NCI-H1417 (cell line): ENCODE data around the gene NUP210.

Experiments
- DNase-seq, 3 experiments: peaks; one replicate each; lab custom pipeline; 2025; lab: John Stamatoyannopoulos, UW

NUP210 gene

DNA sequence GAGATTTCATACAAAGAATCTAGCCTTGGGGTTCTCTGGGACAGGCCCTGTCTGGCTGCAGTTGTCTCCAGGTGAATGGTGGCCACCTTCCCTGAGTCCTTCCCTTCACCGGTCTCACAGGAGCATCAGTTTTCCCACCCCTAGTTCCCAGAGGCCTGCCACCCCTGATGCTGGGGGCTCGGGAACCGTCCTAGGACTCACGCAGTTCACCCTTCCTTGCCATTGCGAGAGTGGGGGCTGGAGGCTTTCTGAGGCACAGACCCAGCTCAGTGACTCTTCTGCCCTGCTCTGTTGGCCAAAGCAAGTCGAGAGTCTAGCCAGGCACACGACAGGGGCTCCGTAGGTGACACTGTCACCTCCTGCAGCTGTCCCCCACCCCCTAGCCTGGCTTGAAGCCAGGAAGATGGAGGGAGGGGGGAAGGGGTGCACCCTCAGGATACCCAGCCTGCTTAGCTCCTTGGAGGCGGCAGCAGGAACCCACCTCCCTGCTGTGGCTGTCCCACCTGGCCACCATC lies 130.3 kb downstream of the NUP210 start:
- DNase-seq, result peak in 1 of 3 experiments; percentile 6

DNA sequence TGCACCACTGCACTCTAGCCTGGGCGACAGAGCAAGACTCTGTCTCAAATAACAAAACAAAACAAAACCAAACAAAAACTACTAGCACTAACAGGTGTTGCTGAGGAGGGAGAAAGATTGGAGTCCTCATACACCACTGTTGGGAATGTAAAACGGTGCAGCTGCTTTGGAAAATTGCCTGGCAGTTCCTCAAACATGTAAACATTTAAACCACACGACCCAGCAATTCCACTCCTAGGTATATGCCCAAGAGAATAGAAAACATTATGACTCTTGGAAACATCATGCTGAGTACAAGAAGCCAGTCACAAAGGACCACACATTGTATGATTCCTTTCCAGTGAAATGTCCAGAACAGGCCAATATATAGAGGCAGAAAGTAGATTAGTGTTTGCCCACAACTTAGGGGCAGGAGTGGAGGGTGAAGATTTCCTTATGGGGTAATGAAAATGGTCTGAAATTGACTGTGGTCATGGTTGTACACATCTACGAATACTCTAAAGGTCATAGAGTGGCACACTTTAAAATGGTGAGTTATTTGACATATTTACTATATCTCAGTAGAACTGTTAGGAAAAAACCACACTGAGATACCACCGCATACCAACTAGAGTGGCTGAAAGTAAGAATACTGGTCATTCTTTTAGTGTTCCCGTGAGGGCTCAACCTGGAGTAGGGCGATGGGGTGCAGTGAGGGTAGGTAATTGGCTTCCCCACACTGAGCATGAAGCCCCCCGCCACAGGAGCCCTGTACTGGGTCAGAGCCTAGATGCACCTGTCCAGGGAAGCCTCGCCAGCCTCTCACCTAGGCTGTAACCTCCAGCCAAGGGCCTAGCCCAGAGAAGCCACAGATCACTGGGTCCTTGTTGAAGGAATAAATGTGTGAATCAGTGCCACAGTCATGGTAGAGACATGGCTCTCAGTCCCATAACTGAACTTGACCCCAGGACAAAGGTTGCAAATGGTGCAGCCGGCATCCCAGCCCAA lies 131.1 kb downstream of the NUP210 start:
- DNase-seq, result peak in 2 of 3 experiments; percentile 2 to 7

DNA sequence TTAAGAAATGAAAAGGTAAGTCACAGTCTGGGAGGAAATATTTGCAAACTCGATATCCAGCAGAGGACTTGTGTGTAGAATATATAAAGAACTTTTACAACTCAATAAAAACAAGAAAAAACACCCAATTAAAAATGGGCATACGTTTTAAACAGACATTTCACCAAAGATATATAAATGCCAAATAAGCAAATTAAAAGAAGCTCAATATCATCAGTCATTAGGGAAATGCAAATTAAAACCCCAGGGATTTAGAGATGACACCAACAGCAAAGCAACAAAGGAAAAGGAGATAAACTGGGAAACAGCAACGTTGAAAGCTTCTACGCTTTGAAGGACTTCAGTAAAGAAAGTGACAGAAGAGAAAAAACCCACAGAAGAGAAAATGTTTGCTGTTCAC lies 132.3 kb downstream of the NUP210 start:
- DNase-seq, result no peak

DNA sequence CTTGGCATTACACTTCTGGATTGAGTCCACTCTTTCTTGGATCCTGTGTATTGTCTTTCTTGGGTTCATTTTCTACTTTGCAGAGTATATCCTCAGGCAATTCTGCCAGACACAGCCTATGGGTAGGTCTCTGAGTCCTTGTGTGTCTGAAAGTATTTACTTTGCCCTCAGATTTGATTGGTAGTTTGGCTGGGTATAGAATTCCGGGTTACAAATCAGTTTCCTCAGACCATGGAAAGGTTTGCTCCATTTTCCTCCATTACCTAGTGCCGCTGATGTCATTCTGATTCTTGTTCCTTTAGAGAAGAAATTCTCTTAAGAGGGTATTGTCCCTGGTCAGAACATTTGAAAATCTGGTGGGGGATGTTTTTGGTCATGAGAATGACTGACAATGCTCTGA lies 133.2 kb downstream of the NUP210 start:
- DNase-seq, result no peak

DNA sequence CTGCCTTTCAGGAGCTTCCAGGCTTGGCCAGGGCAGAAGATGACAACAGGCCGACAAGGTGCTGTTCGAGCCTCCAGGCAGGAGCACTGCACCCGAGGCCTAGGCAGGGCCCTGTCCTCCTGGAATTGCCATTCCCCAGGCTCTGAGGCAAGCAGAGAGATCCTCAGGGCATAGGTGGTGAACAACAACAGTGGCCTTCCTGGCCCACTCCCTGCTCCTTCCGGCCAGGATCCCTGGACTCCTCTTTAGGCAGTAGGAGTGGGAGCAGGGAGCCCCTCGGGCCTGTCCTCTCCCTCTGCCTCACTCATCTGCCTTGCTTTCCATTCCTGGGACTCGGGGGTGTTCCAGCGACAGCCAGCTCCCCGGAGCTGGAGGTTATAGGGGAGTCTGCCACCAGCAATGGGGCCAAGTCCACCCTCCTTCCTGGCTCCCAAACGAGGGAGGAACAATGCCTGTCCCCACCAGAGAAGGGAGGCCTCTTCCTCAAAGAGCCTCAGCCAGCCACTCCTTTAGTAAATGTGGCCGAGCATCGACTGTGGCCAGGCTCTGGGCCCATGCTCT lies 135.0 kb downstream of the NUP210 start:
- no peak for DNase-seq

DNA sequence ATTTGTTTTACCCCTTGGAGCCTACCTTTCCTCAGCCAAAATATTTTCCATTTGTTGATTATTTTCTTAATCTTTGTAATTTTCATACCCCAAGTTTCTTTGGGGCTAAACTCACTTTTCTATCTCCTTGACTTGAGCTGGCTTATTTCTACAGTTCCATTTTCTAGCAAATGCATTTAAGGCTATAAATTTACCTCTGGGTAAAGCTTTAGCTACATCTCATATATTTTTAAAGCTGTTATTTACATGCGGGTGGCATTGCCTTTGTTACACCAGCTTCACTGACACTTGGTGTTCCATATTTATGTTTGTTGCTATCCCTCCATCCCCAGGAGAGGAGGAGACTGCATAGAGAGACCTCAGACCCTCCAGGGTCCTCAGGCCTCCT lies 136.3 kb downstream of the NUP210 start:
- no peak for DNase-seq

DNA sequence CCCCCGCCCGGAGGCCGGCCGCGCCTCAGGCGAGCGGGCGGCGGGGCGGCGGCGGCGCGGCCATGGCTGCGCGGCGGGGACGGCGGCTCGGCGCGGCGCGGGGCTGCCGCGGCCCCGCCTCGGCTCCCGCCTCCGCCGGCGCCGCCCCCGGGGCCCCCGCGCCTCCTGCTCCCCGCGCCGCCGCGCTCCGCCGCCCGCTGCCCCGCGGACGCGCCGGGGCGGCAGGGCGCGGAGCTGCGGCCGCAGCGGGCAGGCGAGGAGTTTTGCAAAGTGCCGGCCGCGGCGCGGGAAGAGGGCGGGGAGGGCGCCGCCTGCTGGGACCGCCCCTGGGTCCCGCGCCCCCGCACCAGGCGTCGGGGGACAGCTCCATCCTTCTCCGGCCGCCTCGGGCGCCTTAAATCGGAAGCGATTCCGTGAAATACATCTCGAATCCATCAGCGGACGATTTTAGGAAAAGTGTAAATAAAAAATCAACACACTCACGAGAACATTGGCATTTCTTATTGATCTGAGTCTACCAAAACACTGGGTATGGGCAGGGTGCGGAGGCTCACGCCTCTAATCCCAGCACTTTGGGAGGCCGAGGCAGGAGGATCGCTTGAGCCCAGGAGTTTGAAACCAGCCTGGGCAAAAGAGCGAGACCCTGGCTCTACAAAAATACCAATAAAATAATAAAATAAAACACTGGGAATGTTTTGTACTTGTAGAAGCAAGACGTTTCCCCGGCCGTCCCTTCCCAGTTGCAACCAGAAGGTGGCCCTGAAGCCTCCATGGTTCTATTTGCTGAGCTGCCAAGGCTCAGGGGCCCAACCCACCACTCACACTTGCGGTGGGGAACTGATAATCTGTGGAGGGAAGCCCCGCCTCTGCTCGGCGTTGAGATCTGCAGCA lies 136.9 kb downstream of the NUP210 start:
- peak; percentile 9 to 44 (median 36) for DNase-seq

DNA sequence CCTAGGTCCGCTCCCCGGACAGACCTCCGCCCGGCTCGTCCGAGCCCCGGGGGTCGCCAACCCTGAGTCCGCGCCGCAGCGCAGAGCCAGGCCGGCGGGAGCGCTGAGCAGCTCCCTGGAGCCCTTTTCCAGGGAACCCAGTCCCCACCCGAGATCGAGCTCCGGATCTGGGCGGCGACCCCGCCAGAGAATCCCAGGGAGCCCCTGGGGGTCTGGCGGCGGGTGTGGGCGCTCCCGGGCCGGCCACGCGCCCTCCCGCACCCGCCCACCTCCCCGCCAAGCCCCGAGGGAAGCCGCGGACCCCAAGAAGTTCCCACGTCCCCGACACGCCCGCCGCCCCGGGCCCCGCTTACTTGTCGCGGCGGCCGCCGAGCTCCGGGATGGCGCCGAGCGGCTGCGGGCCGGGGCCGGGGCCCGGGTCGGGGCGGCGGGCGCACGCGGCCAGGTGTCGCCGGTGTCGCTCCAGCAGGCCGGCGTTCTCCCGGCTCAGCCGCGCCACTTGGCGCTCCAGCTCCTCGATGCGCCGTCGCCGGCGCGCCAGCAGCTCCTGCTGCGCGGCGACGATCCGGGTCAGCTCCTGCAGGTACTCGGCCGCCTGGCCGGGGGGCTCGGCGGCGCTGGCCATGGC lies 137.7 kb downstream of the NUP210 start:
- DNase-seq, result peak; percentile 7 to 40 (median 32)

DNA sequence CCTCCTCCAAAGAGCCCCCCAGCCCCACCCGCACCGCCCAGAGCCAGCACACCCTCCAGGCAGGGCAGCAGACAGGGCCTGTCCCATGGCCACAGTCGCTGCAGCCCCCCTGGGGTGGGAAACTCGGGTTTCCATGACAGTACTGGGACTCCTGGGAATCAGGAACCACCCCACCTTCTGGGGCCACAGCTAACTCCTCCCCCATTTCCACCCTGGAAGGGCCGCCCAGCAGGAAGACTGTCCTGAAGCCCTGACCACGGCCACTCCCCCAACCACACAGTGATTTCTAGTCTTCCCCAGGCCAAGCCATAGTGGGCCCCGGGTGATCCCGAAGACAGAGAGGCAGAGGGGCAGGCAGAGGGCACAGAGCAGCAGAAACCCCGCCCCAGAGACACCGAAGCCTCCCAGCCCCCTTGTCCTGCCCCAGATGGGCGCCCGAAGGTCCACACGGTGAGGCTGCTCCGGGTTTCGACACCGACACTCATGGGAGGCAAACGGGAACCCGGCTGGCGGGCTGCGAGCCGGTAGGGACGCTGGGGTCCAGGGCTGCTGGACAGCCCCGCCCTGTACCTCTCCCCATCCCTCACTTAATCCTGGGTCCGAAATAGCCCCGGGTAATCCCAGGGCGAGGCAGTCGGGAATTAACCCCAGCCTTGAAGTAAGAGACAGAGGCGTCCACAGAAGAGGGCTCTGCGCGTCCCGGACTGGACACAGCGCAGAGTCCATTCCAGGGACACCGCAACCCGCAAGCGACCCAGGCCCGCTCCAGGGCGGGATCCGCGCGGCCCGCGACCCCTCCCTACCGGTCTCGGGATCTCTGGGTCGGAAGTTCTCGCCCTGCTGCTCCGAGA lies 138.4 kb downstream of the NUP210 start:
- DNase-seq, result no peak

DNA sequence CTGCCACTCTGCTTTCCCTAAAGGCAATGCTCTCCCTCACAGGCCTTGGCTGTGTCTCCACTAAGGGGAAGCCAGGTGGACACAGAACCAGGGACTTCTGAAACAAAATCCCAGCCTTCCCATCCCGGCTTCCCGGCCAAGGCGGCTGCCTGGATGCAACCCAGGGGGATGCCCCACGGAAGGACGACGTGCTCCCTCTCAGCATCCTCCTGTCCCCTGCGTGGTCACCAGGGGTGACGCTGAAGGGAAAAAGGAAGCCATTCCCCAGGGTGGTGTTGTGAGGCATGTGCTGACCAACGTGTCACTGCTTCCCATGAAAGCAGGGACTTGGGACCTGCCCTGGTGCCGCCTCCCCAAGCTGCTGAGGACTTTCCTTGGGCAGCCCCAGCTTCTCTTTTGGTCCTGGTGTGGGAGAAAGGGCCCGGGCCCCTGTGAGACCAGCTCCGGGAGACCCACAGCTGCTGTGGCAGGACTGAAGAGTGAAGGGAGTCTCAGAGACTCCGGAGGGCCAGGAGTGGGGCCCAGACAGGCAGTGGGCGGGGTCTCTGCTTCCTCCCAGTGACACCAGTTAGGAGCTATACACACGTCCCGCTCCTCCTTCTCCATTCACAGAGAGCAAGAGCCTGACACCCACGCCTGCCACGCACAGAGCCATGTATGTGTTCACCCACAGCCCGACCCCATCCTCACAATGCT lies 139.2 kb downstream of the NUP210 start:
- no peak for DNase-seq

DNA sequence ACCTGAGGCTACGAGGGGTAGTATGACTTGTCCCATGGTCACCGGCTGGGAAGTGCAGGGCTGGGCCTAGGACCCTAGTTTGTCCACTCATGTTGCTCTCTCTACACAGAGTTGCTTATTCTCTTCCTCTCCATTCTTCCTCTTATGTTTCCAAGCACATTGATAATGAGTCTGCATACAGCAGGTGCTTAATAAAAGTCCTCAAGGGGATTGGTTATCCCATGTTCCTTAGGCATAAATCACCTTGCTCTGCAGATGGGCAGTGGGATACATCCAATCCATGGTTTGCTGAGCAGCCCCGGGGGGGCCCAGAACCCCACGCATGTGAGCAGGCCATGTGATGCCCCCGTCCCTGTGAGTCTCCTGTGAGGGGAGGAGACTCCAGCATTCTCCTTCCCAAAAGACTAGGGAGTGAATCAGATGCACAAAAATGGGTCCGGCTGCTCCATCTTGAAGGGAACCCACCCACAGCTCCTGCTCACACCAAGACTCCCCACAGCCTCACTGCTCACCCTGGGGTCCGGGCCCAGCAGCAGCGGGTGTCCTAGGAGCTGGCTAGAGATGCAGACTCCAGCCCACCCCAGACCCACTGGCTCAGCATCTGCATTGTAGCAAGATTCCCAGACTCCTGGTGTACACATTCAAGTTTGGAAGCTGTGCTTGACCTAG lies 139.9 kb downstream of the NUP210 start:
- DNase-seq, result no peak

DNA sequence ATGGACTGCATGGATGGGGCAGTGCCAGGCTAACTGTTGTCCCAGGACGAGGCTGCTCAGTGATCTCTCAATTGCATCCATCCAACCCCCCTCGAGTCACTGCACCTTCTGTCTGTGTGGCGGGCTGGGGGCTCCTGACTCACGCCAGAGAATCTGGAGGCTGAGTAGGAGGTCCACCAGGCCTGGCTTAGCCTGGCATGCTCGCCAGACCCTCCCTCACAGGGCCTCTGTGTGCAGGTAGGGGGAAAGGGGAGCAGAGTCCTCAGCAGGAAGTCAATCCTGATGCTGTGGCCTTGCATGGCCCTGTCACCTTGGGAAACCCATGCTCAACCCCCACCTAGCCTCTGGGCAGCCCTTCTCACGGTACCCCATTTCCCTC lies 140.6 kb downstream of the NUP210 start:
- DNase-seq, result no peak

DNA sequence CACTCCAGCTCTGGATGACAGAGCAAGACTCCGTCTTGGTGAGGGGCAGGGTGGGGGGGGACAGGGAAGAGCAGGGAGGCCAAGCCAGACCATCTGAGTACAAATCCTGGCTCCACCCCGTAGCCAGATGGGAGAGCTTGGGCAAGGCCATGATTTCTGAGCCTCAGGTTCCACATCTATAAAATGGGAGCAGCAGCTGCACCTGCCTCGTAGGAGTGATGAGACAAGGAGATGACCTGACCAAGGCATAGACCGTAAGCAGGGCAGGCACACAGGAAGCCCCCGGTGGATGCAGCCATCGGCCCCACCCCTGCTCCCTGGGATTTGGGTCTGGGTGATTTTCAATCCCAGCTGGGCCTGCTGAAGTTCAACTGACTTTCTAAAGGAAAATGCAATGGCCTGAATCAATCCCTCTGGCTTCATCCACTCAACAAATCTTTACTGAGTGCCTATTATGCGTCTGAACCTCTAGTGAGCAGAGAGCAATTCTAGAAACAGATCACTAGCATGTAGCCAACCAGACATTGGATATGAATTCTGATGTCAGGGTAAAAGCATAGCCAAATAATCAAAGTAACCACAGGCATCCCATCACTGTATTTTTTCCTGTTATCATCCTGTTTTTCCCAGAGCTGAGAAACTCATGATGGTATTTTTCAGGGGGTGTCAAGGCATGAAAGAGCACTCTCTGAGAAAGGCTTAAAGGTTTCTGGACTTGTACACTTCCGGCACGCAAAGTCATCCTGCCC lies 141.2 kb downstream of the NUP210 start:
- no peak for DNase-seq

DNA sequence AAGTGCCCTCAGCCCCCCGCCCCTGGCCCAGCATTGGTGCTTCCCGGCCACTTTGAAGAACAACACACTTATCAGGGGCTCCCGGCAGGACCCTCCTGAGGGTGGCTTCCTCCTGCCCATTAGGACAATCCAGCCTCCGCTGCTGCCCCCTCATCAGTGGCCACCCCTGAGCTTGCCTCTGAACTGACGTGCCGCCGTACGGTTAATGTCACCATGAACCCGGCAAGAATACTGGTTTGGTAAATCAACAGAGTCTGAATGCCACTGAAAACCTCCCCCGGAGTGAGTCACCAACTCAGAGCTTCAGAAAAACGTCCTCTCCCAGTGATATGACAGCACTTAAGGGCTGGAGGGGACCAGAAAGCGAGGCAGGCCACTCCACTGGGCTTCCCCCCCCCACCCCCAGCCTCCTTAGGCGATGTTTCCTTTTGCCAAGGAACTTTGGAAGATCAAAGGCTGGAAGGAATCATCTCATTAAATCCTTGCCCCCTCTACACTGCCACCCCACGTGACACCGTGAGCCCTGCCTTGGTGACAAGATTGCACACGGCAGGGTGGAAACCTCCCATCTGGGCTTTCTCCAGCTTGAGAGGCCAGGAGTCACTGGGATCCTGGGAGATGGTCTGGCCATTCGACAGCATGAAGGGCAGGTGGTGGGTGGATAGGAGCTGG lies 142.1 kb downstream of the NUP210 start:
- DNase-seq, result no peak

DNA sequence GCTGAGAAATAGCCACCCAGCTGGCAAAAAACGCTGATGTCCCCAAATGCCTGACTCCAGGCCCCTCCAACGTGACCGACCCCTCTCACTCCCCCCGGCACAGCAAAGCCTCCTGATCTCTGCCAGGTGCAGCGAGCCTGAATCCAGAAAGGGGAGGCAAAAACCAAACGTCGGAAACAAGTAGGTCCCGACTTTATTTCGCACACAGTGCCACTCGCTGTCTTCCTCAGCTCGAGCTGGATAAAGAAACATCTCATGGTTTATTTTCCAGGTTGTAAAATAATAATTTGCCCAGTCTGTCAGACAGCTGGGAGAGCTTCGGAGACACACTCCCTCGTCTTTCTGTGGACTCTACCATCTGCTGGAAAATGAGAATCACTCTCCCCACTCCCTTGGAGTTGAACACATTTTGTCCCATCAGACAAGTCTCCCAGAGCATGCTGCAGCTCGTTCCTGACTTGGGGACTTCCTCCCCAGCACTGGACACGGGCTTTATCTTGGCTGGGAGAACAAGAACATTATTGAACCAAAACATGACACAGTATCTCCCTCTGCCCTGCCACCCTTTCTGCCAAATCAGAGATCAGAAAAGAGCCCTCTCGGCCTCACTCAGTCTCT lies 142.8 kb downstream of the NUP210 start:
- peak in 1 of 3 experiments; percentile 22 for DNase-seq

DNA sequence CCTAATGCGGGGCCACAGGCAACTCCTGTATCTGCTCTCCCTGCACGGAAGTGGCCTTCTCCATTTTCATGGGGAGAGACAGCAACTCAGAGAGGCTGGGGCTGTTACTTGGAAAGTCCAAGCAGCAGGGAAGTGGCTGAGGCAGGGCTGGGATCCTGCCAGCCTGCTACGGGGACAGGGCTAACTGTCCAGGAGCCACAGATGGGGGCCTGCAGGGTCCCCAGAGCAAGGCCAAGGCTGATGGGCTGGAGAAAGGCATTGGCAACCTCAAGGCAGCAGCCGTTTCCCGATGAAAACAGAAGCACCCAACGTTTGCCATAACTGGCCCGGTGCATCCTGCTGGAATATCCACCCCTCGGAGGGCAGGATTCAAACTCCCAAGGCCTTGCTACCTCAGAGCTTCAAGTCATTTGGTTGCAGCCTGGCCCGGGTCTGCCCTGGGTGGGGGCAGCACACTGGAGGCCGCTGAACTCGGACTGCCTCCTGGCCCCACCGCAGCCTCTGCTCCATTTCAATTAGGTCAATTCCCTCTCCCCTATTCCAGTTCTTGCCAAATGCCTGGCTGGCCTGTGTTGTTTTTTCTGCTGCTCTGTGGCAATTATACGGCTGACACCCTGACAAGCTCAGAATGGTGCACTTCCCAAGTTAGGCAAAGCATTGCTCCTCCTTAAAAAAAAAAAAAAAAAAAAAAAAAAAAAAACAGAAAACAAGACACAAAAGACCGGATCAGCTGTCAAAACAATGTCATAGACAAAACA lies 143.5 kb downstream of the NUP210 start:
- DNase-seq, result peak in 1 of 3 experiments; percentile 22

DNA sequence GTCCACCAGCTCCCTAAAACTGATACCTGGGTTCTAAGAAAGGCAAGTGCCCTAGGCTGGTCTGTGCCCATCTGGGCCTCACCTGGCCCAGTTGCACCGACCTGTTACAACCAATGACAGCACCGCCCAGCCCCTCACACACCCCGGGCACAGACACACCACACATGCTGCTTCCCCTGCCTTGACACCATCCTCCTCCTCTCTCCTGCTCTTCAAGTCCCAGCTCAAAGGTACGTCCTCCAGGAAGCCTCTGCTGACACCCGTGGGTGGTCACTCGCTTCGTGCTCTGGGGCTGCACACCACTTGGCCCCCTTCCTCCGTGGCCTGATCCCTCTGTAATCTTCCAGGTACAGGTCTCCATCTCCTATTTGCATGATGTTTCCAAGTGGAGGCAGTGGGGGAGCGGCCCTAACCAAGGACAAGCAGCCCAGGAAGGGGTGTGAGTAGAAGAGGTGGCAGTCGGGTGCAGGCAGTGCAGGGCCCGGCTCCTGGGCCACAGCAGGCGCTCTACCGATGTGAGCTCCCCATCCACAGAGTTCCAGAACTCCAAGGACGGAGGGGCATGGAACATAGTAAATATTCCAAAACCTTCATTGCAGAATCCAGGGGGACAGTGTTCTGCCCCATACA lies 144.6 kb downstream of the NUP210 start:
- no peak for DNase-seq
